A549 treated with Hydrocortisone at 1 μM for 4 hours (cell line): ENCODE results near the gene RADX. TPM values are rescaled to one million over a fixed set of nuclear protein-coding genes. Genes with fewer than 3 reads are reported as not detected.

Experiments used
- total RNA-seq: library from RNA; stranded (reverse); fragments of 200-300 nt; extraction: Qiagen RNA extraction; gene quantifications from 5 replicates; pipeline ENCODE4 v1.2.3, GENCODE V29; 2022

Gene RADX
- 0.03 to 0.06 TPM (median 0.03 TPM) in 4 of 5 replicates, not detected in the other for total RNA-seq

GRCh38 chrX:106611679-106612392, at the start of gene RADX:
TSS of gene RADX (plus strand) at chrX:106611978. CDS start at chrX:106612081, 103 bp downstream.

GRCh38 chrX:106726485-106727437, 115.0 kb downstream of the RADX start, which contains the start of gene RNF128:
TSS of gene RNF128 (plus strand) at chrX:106726701. CDS start at chrX:106726914, 213 bp downstream.

Other genes with a start within 250 kb of the RADX start
- gene RNF128, start 114.7 kb downstream of the RADX start, total RNA-seq = 0.07 to 0.13 TPM in 2 of 5 replicates, not detected in the others
- gene TBC1D8B, start 190.7 kb downstream of the RADX start, total RNA-seq = 0.75 to 1.7 TPM (median 1.1 TPM) in 5 replicates